HepG2 (cell line): Measurements from ENCODE around the gene SIT1. TPM values are rescaled to one million over a fixed set of nuclear protein-coding genes. Genes with fewer than 3 reads are reported as not detected.
A peak's percentile ranks its signal among the peaks of the same experiment; 100 is the strongest.

Source experiments
- ATAC-seq: fragments of 200-7000 bp; cut with Tn5 transposase; 3 replicates; pipeline ENCODE4 v1.9.1; 2020; ENCODE audit warnings: mild to moderate bottlenecking, moderate library complexity
- BruUV-seq: library from RNA; stranded (reverse); fragments of 400-500 nt; replicated peaks from 2 replicates; lab custom pipeline; 2021; lab: Mats Ljungman, UMichigan
- CTCF ChIA-PET: fragments of 300-600 bp; formaldehyde crosslinking; extraction: SDS; loops from one replicate; lab custom pipeline; 2021; ENCODE audit warnings: low total read pairs, inconsistent platforms, low intra/inter-chr PET ratio; lab: Yijun Ruan, JAX
- POLR2A ChIA-PET: fragments of 350-600 bp; sonication (Branson Sonifier 250); formaldehyde crosslinking; loops from one replicate; lab custom pipeline; 2020; ENCODE audit warnings: antibody characterized with exemption, inconsistent platforms; lab: Yijun Ruan, JAX
- DNase-seq: peaks from one replicate; pipeline ENCODE4 v3.0.0-alpha.2; 2015; ENCODE audit warnings: low spot score
- FAIRE-seq: peaks from 3 replicates; lab custom pipeline; 2011; peaks lifted over from hg19 to GRCh38; lab: Jason Lieb, UNC
- H2AFZ ChIP-seq: one replicate; pipeline ENCODE4 v1.6.1; 2011; ENCODE audit warnings: low read length, inconsistent platforms
- H3K27ac ChIP-seq: fragments of 300-600 bp; 3 replicates; pipeline ENCODE4 v1.8.0; 2011; ENCODE audit warnings: mixed run types, mild to moderate bottlenecking, mixed read lengths, low read length, inconsistent platforms; ENCODE audit not compliant: insufficient read depth; ENCODE audit errors: extremely low read length
- H3K27me3 ChIP-seq, 2 experiments: fragments of 200-600 bp in 1 of 2; 2 replicates in 1 of 2; 3 replicates in 1 of 2; pipeline versions ENCODE4 v1.6.0 to v1.8.0; 2011; ENCODE audit warnings: low read length in 2 of 2, mild to moderate bottlenecking in 2 of 2, moderate library complexity in 2 of 2, inconsistent platforms in 1 of 2; ENCODE audit not compliant: insufficient read depth in 2 of 2, control insufficient read depth in 1 of 2
- H3K36me3 ChIP-seq, 2 experiments: fragments of 200-600 bp in 1 of 2; replicated peaks in 1 of 2; 2 replicates in 1 of 2; 3 replicates in 1 of 2; pipeline versions ENCODE4 v1.5.1 to v1.8.0; 2011; ENCODE audit warnings: low read length in 2 of 2, inconsistent platforms in 1 of 2; ENCODE audit not compliant: insufficient read depth in 2 of 2, control insufficient read depth in 1 of 2
- H3K4me1 ChIP-seq: 2 replicates; pipeline ENCODE4 v1.5.1; 2012; ENCODE audit warnings: low read length, inconsistent platforms; ENCODE audit not compliant: insufficient read depth
- H3K4me2 ChIP-seq: 2 replicates; pipeline ENCODE4 v1.6.0; 2011; ENCODE audit warnings: low read depth, low read length, inconsistent platforms
- H3K4me3 ChIP-seq, 3 experiments: fragments of 200-600 bp in 1 of 3; sonication (generic), shearing (Covaris generic) in 1 of 3; replicated peaks in 1 of 3; 2 replicates each; pipeline ENCODE4 v1.5.1; 2011 to 2016; ENCODE audit warnings: low read length in 3 of 3, inconsistent platforms in 2 of 3, low read depth in 2 of 3, mild to moderate bottlenecking in 2 of 3, control low read depth in 1 of 3, mixed read lengths in 1 of 3; ENCODE audit not compliant: insufficient read depth in 1 of 3
- H3K79me2 ChIP-seq: one replicate; pipeline ENCODE4 v1.6.1; 2011; ENCODE audit warnings: low read length, inconsistent platforms; ENCODE audit not compliant: insufficient read depth
- H3K9ac ChIP-seq: 2 replicates; pipeline ENCODE4 v1.6.0; 2011; ENCODE audit warnings: mild to moderate bottlenecking, low read depth, low read length, inconsistent platforms; ENCODE audit not compliant: insufficient read depth
- H3K9me3 ChIP-seq: 2 replicates; pipeline ENCODE4 v1.5.1; 2012; ENCODE audit warnings: mild to moderate bottlenecking, low read length
- H4K20me1 ChIP-seq: 2 replicates; pipeline ENCODE4 v1.6.0; 2011; ENCODE audit warnings: inconsistent platforms, mild to moderate bottlenecking, low read length, moderate library complexity; ENCODE audit not compliant: insufficient read depth
- NBN ChIP-seq: fragments of 450-650 bp; conservative IDR thresholded peaks from 2 replicates; pipeline ENCODE4 v1.6.1; 2017
- SRY ChIP-seq: sonication (generic); formaldehyde crosslinking; IDR thresholded peaks from 2 replicates; pipeline ENCODE4 v1.8.0; 2022; ENCODE audit warnings: mild to moderate bottlenecking, missing genetic modification reagents
- ZBTB33 ChIP-seq: sonication (generic); formaldehyde crosslinking; IDR thresholded peaks from 2 replicates; pipeline ENCODE4 v1.4.0; 2020; ENCODE audit warnings: missing genetic modification reagents
- ZBTB38 ChIP-seq: sonication (generic); formaldehyde crosslinking; IDR thresholded peaks from 2 replicates; pipeline ENCODE4 v1.5.1; 2020; ENCODE audit warnings: mild to moderate bottlenecking, missing genetic modification reagents
- WGBS: methylation state at CpG from one replicate; pipeline ENCODE4 v1.1.6; 2017; ENCODE audit warnings: low lambda C conversion rate; 5-methylcytosine and 5-hydroxymethylcytosine counted together
- in situ Hi-C: cut with HindIII; loops from 2 replicates; pipeline ENCODE4 v1.10.0; 2017; ENCODE audit warnings: low pct_unique_long_range_greater_than_20kb; ENCODE audit not compliant: extremely low pct_ligation_motif_present
- intact Hi-C: fragments of 100-400 bp; cut with micrococcal nuclease; formaldehyde crosslinking; loops from one replicate; pipeline ENCODE4 v1.10.0; 2022; ENCODE audit not compliant: unreplicated experiment
- polyA plus RNA-seq, 8 experiments: library from polyadenylated mRNA; depleted of rRNA in 3 of 8; stranded (reverse) in 7 of 8; unstranded in 1 of 8; fragments of >200 nt; fragmentation: Illumina TruSeq in 4 of 8; extraction: Trizol in 4 of 8; gene quantifications; 2 replicates each; pipeline versions ENCODE4 v1.2.1 to v1.2.3, GENCODE V29; 2011 to 2016; ENCODE audit warnings: low read depth in 4 of 8, missing spikeins in 1 of 8, mixed read lengths in 1 of 8; ENCODE audit not compliant: insufficient read depth in 1 of 8
- total RNA-seq, 5 experiments: library from RNA; depleted of rRNA; stranded (reverse); fragments of >200 nt; fragmentation: Illumina TruSeq; extraction: Trizol; gene quantifications; 2 replicates each; pipeline ENCODE4 v1.2.3, GENCODE V29; 2016; ENCODE audit warnings: low read depth in 1 of 5

The SIT1 gene
- total and polyA plus RNA-seq, 2 of the 13 experiments (the other 11 are each of a cell fraction or from before 2014, with no cell fraction given): 0.09 to 6.7 TPM

- CTCF ChIA-PET: no interaction called here
- FAIRE-seq: no peak
- H3K4me3 ChIP-seq: peak overlapping the region; percentile 75 to 84 (median 81); a peak in 4 of 6 replicates
- ATAC-seq: peak; percentile 31; the same call in 2 of the 3 replicates
- no TSS peak for BruUV-seq
- no peaks in the 10 kb centered on the region for H3K36me3 ChIP-seq
- H4K20me1 ChIP-seq: no peaks in the 10 kb centered on the region
- 74% methylated on average over 10 of the region's 21 CpGs for WGBS
- H3K79me2 ChIP-seq: no peaks in the 10 kb centered on the region
- H3K4me1 ChIP-seq: peaks cover 66% of the 10 kb centered on the region
- no peak for DNase-seq
- no peak overlapping the region for H3K27ac ChIP-seq
- H3K9ac ChIP-seq: peak overlapping the region; percentile 68; the same call in 1 of the 2 replicates
- peak overlapping the region; percentile 90 for H3K4me2 ChIP-seq
- POLR2A ChIA-PET: interaction anchor here (0.7 to 6.1 kb wide), 12 partner anchors 10 to 139 kb away, joined by 3 to 68 read pairs (median 8); partner anchors contain the start of genes ARHGEF39, CA9, CCDC107 and CREB3
- H3K9me3 ChIP-seq: no peaks in the 10 kb centered on the region
- TF ChIP-seq ZBTB38 (CRISPR knock-in tag): peak; percentile 27; the same call in 1 of the 2 replicates
- no peak for TF ChIP-seq NBN
- TF ChIP-seq SRY (CRISPR knock-in tag): peak; percentile 68; the same call in 1 of the 2 replicates
- 0 out of 2 replicates have a peak, but pooled peaks have one; percentile 22 for TF ChIP-seq ZBTB33 (CRISPR knock-in tag)
- H3K27me3 ChIP-seq: no peaks in the 10 kb centered on the region
- intact Hi-C loops: loop anchor here (10.0 kb wide), 1 partner anchor 45 kb away; no protein-coding TSS in a partner anchor
- in situ Hi-C loops: no loop called here
- no peak overlapping the region for H2AFZ ChIP-seq
Observed at GRCh38 chr9:35690294-35690613, 39.5 kb upstream of the SIT1 start.
